CD1c-positive myeloid dendritic cell (primary cell): ENCODE data around the gene CTIF.

Source experiments
- DNase-seq: peaks from one replicate; pipeline ENCODE4 v3.0.0-alpha.2; 2016; ENCODE audit errors: extremely low spot score

Gene CTIF

DNA sequence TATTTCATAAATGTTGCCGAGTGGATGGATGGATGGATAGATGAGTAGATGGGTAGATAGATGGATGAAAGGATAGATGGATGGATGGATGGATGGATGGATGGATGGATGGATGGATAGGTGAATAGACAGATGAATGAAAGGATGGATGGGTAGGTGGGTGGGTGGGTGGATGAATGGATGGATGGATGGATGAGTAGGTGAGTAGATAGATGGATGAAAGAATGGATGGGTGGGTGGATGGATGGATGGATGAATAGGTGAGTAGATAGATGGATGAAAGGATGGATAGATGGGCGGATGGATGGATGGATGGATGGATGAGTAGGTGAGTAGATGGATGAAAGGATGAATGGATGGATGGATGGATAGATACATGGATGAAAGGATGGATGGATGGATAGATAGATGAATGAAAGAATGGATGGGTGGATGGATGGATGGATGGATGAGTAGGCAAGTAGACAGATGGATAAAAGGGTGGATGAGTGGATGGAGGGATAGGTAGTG is 307.6 kb downstream of the CTIF start:
- no peak for DNase-seq

DNA sequence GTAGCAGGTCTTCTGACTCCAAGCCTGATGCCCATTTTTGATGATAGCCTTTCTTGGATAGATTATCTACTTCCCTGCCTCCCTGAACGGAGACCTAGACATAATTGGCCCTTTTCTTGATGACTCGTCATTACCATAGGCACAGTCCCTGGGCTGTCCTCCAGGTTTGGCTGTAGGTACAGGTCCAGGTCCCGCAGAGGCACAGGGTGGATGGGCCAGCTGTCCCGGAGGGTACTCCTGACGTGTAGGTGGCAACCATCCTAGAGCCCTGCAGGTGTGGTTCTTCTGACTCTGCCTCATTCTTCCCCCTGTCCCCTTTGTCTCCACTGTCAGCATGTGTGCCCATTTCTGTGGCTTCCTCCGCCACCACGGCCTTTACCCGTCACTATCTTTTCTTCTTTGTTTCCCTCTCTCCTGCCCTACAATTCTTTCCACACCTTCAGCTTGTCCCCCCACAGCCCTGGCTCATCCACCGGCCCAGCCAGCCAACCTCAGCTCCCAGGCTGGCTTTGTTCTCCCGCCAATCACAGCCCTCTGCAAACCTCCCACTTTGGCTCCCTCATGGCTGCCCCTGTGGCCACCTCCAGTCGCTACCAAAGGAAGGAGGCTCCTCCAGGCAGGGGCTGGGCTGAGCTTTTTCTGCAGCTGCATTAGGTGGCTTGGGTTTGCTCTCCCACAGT is 309.1 kb downstream of the CTIF start:
- DNase-seq, result no peak

DNA sequence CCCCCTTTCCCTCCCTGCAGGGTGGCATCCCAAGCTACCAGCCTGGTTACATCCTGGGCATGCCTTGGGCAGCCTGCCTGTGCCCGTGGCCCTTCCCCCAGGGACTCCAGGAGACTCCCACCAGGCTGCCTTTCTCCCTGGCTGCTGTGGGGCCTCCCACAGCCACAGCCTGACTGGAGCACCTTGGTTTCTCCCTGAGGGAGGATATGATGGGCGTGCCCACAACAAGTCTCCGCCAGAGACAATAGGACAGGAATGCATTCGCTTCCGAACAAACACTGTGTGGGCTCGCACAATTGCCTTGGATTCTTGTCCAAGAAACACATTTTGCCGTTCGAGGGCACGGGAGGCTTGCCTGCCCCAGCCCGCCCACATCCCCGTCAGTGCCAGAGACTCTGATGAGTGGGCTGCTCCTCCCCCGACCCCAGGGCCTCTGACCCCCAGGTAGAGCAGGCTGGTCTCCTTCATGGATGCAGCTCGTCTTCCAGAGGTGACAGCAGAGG is 309.9 kb downstream of the CTIF start:
- DNase-seq, result no peak

DNA sequence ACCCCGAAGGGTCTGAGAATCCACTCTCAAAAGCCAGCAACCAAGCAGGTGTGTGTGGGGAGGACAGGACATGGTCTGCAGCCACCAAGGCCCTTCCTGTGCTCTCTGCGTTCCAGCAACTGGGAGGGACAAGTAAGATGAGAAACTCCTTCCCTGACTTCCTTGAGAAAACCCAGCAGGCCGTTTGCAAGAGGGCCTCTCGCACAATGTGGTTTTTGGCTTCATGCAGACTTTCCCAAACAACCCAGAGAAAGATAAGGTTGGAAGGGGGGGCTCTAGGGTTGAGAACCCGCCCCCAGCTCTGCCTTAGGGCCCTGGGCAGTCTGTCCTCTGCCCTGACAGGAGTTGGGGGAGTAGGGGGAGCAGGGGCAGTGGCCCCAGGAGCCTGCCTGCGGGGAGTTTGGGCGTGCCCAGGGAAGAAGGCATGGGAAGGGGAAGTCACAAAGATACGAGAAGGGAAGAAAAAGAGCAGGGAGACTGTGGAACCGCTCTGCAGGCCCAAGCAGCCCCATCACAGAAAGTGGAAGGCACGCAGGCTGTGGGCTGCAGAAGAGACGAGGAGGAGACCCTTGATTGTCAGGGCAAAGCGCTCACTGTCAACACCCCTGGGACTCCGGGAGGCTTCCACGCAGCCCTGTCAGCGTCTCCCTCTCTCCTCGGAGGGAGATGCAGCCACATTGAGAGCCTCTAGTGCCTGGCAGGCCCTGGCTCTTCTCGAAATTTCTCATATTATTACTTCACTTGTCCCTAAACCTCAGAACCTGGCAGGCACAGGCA is 312.2 kb downstream of the CTIF start:
- DNase-seq, result peak; percentile 50

DNA sequence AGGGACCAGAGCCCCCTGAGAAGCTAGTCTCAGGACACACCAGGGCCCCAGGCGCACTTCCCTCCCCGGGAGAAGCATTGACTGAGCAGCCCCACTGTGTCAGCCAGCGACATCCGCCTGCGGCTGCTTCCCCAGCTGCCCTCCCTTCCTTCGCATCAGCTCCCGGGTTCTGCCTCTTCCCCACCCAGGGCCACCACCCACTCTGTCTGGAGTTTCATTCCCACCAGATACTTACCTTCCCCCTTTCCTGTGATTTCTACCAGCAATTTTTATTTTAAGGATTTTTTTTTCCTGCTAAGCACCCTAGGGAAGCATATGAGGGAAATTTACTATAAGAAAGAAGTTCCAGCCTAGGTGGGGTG is 312.7 kb downstream of the CTIF start:
- peak; percentile 71 for DNase-seq

DNA sequence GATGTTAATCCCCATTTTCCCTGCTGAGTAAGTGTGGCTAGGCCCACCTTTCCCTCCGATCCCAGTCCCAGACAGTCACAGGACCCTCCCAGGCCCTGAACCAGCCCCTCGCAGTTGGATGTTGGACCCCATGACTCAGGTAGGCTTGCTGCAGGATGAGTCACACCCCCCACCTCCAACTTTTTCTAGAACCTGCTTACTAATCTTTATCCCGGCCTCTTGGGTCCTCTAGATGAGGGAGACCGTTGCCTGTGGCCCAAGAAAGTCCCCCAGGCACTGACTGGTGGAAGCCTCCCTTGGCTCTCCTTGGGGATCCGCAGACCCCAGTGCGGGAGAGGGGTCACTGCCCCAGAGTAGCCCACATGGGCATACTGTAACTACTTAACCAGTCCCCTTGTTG is 313.5 kb downstream of the CTIF start:
- no peak for DNase-seq

DNA sequence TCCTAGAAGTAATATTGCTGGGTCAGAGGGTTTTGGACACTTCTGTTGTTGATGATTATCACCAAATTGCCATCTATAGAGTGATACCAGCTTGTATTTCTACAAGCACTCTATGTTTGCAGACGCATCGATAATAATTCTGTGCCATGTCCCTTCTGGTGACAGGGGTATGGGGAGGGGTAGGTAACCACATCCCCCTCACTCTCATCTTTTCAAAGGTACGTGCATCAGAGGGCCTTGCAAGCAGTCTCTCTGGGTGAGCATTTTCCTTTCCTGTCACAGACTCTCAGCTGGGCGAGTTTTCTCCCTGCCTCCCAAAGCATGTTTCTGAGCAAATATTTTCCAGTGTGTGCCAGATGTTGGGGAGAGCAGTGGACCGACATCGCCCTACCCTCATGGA is 314.0 kb downstream of the CTIF start:
- no peak for DNase-seq

DNA sequence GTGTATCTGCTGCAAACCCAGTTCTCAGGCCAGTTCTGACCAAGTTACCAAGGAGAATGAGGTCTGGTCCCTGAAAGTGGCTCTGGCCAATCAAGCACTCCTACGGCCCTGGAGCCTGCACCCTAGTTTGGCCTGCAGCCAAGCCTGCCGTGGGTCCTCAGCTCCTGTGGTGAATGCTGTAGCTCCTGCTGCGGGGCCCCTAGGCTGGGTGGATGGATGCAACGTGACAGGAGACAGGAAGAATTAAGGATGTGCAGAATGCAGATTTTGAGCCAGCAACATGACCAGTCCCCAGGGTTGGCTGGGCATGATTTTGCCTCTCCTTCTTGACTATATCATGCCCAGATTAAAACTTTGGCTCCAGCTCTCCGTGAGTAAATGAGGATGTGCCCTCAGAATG is 314.8 kb downstream of the CTIF start:
- no peak for DNase-seq

DNA sequence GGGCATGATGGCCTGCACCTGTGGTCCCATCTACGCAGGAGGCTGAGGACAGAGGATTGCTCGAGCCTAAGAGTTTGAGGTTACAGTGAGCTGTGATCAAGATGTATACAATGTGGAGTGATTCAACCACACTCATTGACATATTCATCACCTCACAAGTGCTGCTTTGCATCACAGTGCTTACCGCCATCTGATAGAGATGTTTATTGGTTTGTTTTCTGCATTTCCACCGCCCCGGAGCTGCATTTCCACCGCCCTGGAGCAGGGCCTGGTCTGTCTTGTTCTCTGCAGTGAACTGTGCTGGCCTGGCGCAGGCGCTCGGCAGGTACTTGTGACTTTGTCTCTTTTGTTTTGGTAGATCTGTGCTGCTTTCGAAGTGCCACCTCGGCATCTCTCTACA is 315.9 kb downstream of the CTIF start:
- no peak for DNase-seq

DNA sequence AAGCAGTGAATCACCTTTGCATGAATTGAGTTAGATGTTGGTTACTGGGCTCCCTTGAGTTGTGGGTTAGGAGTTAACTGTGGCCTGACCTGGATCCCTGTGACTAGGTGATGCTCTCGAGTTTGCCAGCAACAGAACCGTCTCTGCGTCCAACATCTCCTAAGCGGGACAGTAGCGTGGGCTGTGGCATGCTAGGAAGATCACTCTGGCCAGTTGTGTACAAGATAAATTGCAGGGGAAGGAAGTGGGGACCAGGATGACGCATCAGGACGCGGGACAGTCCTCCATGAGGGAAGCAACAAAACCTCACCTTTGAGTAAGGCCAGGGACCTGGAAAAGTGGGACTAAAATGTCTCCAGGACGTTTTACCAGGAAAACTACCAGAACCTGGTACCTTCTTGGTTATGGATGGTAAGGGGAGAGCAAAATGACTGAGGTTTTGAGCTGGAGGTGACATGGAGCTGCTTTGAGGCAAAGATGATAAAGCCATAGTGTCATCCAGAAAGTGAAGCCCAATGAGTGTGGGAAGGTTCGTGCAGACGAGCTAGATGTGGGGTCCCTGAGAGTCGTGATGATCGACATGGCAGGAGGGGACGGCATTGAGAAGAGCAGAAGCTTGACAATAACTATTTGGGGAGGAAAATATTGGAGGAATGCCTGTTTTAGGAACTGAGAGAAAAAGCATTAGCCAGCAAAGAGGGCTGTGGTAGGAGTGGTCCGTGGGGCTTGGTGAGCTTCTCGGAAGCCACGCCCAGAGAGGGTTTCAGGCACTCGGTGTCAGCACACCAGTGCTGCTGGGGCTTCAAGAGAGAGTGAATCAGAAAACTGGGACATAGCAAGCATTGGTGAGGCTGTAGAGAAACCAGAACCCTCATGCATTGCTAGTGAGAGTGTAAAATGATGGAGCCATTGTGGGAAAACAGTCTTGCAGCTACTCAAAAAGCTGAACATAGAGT is 316.9 kb downstream of the CTIF start:
- peak; percentile 66 for DNase-seq

DNA sequence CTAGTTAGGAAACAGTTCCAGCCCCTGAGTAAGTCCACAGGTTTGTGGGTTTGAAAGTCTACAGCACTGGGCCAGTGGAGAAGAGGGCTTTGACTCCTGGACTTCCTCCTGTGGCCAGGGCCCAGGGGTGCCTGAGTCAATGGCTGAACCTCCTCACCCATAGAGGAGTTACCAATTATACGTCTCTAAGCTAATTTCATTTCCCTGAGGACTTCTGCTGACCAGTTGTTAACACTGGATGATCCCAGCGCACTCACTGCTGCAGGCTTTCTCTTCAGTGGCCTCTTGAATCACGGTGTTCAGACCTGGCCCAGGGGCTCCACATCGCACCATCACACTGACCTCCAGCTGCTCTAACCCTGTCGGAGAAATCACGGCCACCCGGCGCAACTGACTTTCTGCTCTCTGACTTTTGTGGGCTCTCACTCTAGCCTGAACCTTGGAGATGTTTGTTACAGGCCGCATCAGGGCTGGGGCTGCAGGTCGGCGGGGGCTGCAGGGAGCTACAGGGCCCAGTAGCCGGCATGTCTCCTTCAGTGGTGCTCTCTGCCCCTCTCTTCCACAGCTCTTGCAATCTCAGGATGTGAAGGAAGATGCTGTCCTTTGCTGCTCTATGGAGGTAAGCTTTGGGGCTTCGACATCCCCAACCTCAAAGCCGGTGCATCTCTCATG is 318.3 kb downstream of the CTIF start:
- DNase-seq, result peak; percentile 54

DNA sequence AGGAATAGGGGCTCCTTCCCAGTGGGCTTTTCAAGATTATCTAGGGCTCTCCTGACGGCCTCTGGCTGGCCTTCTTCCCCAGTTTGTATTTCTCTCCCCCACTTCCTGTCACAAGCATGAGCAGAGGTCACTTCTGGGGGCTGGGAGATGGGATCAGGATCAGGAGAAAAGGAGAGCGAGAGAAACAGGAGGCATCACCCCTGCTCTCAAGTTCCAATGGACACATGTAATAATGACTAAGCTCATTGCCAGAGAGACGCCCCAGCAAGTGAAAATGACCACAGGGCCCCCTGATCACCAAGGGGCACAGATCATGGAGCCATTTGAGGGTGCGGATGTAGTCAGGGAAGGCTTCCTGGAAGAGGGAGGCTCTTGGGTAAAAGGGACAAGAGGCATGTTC is 319.8 kb downstream of the CTIF start:
- DNase-seq, result no peak

DNA sequence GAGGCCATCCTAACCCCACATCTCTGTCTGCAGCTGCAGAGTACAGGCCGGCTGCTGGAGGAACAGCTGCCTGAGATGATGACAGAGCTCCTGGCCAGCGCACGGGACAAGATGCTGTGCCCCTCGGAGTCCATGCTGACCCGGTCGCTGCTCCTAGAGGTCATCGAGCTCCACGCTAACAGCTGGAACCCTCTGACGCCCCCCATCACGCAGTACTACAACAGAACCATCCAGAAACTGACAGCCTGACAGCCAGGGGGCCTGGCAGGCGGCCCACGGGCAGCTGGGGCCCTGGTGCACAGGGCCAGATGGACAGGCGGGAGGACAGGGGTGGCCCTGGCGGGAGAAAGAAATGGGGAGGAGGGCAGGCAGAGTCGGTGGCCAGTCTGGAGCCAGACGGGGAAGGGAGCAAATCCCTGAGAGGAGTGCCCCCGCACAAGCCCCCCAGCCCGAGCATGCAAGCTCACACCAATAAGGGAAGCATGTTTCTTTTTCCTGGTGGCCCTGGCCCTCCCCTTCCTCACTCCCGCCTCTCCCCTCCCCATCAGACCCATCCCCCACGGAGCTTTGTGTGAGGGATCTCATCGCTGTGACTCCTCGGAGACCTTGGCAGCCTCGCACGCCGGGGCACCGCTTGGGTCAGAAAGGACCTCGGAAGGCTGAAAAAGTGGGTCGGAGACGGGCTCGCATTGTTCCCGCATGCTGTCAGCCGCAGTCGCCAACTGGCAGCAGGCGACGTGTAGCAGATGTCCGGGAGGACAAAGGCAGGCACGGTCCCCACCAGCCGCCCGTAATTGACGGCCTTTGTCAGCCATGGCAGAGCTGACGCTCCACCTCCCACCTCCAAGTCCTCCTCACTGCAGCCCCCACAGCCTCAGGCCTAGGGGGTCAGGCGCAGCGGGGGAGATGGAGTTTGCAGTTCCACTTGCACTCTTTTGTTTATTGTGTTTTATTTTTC is 320.8 kb downstream of the CTIF start:
- DNase-seq, result no peak

DNA sequence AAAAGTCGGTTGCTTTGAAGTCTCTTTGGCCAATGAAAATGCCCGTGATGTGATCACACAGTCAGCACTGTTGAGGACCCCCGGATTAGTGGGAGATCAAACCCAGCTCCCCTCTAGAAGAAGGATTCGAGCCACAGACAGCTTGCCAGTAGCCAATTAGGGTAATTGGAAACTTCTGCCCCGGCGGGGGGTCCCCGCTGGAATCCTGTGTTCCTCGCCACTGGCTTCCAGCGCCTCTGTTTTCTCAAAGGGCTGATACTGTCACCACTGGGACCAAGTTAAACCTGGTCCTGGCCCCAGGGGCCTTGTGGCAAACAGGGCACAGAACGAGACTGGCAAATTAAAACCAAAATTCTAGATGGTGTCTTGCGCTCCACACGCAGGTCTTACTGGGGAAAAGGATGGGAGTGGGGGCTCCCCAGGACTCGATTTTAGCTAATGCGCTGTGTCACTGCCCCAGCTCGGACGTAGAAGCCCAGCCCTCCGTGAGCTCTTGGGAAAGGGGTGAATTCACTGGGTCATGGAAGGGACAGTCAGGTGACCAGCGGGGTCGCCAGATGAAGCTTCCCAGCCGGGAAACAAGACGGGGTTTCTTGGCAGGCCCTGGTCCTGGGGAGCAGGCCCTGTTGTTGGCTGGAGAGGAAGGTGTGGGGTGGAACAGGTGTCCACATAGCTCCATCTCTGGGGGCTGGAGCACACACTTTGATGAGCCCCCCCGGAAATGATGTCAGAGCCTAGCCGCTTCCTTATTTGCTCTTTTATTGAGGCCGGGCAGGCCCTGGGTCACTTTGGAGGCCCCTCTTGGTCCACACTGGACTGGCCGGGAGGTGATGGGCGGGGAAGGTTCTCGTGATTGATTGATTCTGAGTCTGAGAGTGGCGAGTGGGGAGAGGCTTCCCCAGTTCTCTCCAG is 321.7 kb downstream of the CTIF start:
- no peak for DNase-seq

DNA sequence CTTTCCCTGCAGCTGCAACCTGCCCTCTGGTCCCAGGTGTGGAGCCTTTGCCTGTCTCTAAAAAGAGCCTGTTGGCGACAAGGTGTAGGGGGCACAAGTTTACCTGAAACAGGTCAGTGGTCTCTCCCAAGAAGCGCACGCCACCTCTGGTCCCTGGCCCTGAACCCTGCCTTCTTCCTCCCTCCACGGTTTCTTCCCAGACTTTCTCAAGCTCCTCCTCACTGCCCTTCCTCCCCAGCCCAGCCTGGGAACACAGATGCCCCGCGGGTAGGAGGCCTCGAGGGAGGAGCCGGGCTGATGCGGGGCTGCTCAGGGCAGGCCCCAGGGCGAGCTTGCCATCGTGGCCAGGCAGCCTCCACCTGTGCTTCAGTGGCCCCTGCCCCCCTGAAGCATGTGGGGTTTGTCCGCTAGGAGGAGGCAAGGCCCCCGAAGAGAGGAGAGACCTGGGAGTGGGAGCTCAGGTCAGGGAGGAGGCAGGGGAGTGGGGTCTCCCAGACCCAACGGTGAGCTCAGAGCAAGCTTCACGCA is 322.4 kb downstream of the CTIF start:
- no peak for DNase-seq

DNA sequence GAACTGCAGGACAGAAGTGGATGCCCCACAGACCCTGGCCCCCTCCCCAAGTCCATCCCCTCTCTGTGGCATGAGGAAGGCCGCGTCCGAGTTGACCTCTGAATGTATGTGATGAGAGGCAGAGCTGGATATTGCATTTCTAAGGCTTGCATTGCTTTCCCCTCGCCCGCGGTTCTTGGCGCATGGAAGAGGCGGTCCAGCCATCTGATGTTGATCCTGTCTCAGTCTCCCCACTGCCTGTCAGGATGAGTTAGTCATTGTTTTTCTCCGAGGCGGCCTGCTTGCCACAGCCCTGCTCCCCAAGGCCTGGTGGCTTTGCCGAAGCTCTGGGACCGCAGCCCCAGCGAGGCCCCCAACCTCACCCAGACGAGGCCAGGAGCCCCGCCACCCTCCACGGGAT is 323.3 kb downstream of the CTIF start:
- no peak for DNase-seq

DNA sequence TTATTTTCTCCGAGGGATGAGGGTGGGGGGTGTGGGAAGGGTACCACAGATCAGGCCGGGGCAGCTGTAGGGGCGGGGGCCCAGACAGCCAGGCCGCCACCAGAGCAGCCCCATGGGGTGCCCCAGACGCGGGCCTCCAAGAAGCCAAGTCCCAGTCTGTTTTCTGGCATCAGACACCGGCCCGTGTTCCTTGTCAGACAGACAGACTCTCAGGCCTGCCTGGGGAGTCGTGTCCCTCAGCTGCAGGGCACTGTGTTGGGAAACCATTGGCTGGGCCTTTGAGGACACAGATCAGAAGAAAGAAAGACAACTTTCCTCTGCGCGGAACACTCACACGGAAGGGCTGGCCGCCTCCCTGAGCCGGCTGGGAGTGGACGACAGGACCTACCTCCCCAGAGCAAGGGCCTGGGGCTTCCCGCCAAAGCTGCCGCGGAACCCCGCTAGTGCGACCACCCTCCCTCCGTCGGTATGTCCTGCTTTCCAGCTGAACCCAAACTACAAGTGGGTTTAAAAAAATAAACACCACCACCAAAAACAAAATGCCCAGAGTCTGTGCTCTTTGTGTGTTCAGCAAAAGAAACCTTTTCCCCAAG is 323.9 kb downstream of the CTIF start:
- DNase-seq, result no peak

DNA sequence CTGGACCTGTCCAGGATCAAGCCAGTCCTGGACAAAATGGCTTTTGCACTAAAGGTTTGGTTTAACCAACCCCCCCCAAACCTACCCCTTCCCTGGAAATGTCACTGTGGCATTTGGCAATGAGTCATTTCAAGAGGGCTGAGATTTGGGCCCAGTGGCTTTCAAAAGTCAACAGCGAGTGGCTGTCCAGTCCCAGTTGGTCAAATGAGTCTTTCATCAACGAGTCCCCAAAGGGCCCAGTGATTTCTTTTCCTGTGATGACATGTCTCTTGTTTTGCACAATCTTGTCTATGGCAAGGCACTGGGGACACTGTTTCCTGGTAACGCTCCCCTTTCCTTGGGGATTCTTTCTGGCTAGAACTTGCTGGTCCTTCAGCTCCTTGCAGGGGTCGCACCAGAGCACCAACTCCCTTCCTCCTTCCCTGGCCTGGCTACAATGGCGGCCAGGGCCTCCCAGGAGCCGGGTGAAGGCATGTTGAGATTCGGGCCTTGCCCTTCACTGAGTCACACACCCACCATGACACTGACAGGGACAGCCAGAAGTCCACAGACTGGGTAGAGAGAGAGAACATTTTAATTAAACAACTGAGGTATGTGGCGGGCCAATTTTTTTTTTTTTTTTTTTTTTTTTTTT is 324.7 kb downstream of the CTIF start:
- peak; percentile 65 for DNase-seq
